ENCODE results near the gene FAR2.
A peak's percentile ranks its signal among the peaks of the same experiment; 100 is the strongest.
"Not testable (repeated sequence)": the region's sequence is repeated elsewhere in the genome, so short reads cannot be mapped to it uniquely, and the experiment has no call there.

FAR2 gene

DNA sequence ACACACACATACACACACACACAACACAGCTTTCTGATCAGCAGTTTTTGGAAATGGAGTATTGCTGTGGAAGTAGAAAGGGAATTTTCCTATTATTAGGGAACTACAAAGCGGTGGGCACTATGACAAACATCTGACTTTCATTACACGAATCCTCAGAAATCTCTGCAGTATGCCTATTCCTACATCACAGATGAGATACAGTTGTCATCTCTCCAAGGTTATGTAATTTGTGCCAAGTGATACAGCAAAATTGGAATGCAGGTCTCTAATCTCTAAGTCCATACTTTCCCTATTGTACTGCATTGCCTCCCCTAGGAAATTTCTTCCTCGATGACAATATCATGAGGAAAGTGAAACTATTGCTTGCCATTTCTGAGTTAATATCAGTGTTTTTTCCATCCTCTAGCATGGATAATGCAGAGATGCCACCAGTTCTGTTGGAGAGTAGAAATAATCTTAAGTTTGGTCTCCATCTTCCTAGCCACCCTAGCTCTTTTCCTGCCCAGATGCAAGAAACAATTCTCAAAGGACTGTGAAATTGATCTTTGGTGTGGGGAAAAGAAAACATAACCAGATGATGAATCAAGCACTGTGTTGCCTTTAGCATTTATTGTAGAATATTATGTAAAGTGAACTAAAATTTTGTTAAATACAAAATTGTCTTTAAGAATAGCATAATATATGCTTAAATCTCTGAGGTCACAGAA is 137.2 kb downstream of the FAR2 start:
- no peak for DNase-seq

DNA sequence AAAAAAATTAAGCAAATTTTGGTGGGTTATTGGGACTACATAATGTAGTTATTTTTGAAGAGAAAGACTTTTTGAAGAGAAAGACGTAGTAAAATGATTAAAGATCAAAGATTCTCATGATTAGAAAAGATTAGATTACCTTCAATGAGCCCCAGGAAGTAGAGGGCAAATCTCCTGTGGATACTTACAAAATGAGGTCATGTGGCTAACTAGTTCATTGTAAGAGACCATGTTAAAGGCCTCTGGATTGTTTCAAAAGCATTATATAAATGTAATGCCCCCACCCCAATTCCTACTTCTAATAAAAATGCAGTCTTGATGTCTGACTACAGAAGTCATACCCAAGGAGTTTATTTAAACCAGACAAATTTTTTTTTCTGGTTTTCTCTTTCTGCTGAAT is 138.5 kb downstream of the FAR2 start:
- DNase-seq: no peak

DNA sequence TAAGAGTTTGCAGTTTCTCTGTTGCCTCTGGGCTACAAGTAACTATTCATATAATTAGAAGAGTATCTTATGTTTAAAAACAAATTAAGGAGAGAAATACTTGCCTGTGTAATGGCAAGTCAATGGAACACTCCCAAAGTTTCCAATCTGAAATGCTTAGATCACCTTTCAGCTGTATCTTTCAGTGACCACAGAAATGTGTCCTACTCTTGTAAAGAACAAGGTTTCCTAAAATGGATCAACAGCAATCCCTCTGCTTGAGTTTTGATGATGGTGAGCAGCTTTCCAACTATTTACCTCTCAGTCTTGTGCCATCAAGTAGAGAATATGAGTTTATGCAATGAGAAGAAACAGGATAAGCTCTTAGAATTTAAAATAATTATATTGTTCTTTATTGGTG is 139.0 kb downstream of the FAR2 start:
- no peak for DNase-seq

DNA sequence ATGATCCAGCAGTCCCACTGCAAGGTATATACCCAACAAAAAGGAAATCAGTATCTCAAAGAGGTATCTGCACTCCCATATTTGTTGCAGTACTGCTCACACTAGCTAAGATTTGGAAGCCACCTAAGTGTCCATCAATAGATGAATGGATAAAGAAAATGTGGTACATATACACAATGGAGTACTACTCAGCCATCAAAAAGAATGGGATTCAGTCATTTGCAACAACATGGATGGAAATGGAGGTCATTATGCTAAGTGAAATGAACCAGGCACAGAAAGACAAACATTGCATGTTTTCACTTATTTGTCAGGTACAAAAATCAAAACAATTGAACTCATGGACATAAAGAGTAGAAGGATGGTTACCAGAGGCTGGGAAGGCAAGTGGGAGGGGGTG is 141.4 kb downstream of the FAR2 start:
- not testable (repeated sequence) for DNase-seq

DNA sequence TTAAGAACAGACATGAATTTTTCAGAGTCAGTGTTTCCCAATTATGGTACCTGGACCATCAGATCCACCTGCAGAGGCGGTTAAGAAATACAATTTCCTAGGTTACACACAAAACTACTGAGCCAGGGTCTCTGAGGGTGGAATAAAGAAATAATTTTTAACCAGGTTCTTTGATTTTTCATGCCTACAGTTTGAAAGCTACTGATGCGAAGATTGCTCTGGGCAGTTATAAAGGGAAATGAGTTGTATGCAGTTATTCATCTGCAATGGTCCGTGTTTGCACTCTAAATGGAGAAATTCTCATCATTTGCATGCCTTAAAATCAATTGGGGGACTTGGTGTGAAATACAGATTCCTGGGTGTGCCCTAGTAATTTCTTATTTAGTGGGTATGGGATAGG is 142.1 kb downstream of the FAR2 start:
- DNase-seq: no peak

DNA sequence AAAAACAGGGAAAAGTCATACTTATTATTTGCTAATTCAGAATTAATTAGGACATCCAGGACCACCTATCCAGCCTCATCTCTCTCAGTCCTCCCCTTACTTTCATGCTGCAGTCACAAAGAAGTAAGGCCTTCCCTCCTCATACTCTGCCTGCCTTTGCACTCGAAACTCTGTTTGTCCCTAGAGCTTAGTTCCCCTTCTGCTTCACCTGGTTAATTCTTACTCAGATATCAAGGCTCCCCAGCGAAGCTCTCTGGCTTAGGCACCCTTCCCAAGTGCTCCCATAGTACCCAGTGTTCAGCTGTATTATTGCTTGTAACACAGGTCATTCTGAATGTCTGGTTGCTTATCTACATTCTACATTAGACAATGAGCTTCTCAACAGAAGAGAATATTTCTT is 150.6 kb downstream of the FAR2 start:
- DNase-seq: no peak

DNA sequence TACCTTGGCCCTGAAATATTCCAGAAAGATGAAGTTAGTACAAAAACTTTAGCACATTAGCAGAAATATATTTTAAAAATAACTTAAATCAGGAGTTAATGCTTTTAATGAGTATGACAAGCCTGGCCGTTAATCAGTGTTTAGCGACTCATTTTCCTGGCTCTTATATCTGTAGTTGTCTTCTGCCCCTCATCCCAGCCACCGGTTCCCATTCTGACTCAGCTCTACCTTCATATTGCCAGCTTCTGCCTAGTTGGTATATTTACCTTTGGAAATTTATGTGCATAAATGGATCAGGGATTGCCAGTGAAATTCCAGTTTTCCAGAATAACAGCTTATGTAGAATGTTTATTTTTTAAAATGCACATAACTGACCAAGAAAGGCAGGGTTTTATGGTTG is 152.0 kb downstream of the FAR2 start:
- DNase-seq: no peak

DNA sequence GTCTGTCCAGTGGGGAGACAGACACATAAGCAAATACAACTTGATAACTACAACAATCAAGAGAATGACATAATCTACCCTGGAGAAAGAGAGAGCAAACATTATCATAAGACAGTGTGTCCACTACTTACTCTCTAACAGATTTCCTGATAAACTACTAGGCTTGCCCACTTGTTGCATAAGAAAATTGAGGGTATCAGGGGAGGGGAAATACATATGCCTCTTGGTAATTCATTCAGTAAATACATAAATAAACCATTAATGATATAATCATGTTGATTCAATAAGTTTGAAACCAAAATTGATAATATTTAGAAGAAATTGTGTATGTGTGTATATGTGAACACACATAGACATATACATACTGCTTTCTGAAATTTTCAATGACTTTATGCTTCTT is 155.3 kb downstream of the FAR2 start:
- no peak for DNase-seq

DNA sequence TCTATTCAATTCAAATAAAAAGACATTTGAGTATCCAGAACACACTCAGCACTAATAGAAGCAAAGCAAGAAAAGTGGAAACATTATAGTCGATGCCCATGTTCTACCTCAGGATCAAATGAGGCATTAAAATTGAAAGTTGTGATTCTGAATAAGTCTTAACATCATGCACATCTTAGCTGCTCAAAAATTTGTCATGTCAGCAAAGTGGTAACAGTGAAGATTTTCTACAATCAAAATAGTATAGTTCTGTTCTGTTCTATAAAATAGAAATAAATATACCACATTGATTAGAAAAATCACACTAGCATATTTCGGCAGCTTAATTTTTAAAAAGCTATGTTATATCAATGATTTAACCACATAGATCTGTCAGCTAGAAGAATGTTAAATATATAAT is 157.2 kb downstream of the FAR2 start:
- no peak for DNase-seq

DNA sequence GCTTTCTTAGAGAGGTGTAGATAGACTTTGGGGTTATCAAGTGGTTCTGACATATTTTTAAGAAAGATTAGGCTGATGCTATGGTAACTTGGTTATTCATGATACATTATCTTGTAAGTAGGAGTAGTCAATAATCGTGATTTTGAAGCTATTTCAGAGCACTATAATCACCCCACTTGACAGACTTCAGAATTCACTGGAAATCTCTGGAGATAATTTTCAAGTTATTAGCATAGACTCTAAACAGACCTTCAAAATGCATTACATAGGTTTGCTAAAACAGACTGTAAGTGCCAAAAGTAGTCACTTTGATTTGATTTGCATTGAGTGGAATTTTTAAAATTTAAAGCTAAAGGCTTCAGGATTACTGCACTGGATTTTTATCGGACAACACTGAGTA is 157.6 kb downstream of the FAR2 start:
- DNase-seq: no peak

DNA sequence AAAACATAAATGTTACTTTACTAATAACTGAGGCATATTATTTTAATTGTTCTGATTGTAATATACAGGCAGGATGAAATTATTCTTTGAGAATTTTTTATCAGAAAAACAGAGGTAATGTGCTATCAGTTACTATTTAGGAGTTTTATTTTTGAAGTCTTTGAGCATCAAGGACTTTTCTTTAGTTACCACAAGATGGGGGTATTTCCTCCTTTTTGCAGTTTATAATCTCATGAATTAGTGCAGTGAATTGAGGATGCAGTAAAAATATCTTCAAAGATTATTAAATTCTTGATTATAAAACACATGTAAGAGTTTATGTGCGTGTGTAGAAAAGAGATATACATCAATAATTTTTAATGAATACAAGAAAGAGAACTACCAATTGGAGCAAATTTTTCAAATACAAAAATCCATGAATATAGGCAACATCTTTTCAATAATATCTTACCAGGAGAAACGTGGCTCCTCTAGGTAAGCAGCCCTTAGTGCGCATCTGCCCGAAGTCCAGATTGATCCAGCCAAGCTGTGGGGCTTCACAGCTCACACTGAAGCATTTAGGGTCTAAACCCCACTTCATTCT is 160.3 kb downstream of the FAR2 start:
- DNase-seq: no peak

DNA sequence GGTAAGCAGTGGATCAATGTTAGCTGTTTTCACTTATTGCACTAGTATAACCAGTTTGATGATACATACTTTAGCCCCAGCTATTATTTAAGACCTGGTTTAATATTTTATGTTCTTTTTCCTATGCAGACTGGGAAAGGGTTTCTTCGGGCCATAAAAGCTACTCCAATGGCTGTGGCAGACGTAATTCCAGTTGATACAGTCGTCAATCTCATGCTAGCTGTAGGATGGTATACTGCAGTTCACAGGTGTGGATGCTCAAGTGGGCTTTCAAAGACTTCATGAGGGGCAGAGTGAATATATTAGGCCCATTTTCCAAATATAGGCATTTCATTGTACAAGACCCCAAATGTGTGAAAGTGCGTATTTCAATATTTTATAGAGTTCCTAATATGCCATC is 161.8 kb downstream of the FAR2 start:
- no peak for DNase-seq

DNA sequence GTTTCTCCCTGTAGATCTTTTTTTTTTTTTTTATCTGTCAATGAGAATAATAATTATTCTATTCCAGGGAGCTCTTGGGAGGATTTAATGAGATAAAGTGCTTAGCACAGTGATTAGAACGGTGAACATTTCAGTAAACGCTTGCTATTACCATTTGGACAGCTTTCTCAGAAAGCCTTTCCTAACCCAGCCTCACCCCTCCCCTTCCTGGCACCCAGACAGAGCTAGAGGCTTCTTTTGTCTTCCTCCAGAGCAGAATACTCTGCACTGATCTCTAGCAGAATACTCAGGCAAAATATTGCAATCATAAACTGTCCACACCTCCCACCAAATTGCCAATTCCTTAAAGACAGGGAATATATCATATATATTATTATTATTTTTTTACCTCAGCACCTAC is 165.3 kb downstream of the FAR2 start:
- no peak for DNase-seq

DNA sequence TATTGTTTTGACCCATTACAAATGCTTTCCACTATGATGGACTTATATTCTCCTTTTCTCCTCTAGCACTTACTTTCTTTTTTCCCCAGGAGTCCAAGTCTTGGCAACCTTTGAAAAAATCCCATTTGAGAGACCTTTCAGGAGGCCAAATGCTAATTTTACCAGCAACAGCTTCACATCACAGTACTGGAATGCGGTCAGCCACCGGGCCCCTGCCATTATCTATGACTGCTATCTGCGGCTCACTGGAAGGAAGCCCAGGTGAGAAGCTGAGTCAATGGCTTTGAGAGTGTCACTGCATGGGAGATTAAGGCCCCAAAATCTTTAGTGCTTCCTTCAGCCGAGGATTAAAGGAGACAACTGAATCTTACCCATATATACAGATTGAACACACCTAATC is 167.7 kb downstream of the FAR2 start:
- peak; percentile 95 for DNase-seq

DNA sequence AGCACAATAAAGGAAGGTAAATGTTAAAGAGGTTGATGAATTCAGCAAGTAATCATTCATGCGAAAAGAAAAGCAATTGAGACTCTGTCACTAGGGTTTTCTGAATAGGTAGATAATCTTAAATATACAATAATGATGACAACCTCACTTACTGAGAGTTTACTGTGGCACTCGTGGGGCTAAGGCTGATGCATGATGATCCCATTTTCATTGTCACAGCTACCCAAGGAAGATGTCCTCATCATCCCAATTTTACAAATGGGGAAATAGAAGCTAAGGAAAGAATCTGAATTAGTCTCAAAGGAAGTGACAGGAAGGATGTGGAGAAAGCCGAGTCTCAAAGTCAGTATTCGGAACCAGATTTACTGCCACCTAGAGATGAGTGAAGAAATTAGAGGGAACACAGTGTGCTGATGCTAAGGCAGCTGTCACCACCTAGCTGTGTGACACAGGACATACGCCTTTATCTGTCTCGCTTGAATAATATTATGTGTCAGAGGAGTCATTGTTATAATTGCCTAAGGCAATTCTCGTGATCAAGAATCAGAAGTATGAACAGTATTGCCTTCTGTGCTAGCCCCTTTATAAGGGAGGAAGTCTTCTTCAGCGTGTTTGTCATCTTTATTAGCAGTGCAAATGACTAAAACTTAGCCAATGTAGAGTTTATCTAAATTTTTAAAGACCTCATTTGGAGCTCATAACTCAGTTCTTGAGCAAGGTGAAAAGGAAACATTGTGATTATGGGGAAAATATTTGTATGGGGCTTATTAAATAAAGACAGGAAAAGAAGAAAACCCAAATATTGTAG is 168.7 kb downstream of the FAR2 start:
- peak; percentile 72 for DNase-seq

DNA sequence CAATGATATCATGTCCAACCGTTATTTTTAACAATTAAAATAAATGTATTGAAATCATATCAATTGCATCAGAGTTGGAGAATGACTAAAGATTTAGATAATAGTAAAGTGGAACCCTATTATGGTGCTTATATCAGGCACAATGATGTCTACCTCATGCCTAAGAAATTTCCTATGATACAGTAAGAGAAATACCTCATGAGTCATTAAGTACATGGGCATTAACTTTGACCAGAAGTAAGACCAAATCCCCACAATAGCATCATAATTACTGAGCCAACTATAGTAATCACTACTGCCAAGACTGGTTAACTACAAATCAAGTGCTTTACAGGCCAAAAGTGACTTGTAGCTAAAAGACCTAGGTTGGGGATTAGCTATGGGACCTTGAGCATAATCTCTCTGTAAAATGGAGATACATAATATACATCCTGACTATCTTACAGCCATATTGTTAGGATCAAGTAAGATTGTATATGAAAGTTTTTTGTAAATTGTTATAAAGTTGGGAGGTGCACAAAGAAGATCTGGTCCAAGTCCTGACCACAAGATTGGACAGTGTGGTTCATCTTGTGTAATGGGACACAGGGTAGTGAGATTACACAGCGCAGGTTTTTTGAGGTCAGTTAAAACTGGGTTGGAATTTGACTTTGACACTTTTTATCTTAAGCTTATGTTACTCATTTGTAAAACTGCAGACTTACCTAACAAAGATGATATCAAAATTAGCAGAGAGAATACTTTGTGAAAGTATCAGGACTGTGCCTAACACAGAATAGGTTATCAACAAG is 171.4 kb downstream of the FAR2 start:
- no peak for DNase-seq

DNA sequence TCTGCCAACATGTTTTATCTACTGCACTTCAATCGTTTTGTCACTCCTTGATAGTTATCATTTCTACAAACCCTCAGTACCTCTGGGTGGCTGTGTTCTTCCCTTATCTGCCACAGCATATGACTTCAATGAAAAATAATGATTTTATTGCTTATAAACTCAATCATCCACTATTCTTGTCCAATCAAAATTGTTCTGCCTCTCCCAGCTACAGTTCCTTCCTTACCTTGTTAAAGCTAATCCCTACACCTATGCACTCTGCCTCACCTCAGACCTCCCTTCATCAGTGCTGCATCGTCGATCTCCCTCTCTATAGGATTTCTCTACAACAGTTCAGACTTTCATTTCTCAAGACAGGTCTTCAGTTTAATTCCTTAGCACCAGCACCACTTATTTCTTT is 173.1 kb downstream of the FAR2 start:
- no peak for DNase-seq

DNA sequence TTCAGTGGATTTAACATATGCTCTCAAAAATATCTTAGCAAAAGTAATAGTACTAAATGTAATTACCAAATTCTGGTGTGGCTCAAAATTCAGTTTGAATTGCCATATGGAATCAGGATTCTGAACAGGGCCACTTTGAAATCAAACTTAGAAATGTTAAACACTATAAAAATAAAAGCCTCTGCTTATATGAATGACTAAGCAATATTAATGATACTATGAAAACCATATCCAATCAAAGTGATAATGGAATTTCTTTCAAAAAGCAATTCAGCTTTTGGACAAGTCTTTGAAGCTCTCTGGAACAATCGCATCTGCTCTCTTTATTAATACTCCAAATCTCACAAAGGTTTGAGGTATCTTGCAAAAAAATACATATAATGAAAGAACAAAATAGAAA is 180.3 kb downstream of the FAR2 start:
- DNase-seq: no peak

DNA sequence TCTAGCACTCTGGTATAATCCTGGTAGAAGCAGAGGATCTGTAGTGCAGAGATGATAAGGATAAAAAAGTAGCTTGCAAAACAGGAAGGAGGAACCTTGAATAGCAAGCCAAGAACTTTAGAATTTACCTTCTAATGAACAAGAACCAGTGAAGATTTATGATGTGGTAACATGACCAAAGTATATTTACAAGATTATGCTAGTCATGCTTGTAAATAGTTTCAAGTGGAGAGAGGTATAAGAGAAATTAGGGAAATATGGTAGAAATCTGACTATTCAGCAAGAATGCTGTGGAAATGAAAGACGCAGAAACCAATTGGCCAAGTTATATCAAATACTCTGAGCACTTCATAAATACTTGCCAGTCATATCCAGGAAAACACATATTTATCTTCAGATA is 184.1 kb downstream of the FAR2 start:
- DNase-seq: no peak

DNA sequence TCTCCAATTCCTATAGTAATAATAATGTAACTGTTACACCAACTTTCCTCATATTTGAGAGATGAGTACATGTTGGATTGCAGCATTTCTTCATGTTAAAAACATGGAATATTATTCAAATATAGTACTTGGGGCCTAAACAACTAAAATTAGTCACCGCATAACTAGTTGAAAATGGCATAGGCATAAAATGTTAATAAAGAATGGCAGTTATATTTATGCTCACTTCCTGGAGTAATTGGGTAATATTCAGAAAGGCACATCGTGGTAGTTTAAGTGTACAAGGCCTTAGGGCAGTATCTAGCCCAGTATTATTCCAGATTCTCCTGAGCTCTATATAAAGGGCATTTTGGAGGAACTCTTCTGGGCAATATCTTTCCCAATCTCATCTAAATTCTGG is 185.9 kb downstream of the FAR2 start:
- DNase-seq: no peak

DNA sequence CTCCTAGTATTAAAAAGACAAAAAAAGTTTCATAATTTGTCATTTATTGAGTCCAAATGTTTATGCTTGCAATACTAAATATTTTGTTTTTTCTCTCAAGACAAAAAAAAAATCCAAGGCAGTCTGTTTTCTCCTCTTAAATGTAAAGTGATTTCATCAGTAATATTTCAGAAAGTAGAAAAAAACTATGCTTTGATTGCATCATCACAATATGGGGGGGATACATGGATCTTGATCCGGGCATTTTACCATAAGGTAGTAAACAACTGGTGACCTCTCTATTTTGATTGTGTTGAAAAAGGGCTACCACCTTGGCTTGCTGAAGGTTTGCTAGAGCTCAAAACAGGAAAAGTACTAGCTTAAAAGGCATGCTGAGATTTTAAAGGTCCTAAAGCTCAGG is 188.2 kb downstream of the FAR2 start:
- DNase-seq: no peak

DNA sequence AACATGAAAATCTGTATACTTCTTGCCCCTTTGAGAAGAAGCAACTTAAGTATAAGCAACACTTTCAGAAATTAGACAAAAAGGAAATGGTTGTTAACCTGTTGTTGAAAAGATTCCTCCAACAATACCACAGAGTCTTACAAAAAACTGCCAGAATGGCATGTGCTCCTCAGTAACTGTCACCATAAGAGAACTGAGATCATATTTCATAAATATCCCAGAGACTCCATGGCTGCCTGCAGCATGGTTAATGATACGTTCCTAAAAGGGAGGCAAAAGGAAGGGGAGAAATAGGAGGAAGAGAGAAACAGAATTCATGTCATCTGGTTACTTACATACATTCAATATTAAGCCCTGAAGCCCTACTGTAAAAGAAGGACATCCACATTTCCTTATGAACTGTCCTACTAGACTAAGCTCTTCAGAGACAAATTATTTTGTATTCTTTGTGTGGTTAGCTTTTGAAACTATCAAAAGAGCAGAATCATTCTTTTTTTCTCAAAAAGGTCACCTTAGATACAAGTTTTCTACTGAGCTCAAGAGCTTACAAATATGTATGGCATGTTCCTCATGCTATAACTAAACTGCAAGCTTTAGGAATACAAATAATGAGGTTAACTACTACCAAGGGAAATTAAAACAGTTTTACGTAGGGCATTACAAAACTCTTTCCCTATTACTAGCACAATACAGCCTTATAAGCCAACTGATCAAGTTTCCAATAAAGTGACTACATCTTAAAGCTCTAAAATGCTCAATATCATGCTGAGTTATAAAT is 194.1 kb downstream of the FAR2 start:
- no peak for DNase-seq

Data from islet precursor cell (in vitro differentiated cells).